HG02798 (cell line): ENCODE results near the gene GATA5.

ENCODE experiments used
- ATAC-seq: cut with Tn5 transposase; IDR thresholded peaks from one replicate; pipeline ENCODE4 v1.9.1; 2021; ENCODE audit warnings: mild to moderate bottlenecking; ENCODE audit not compliant: unreplicated experiment, poor library complexity

The GATA5 gene

GRCh38 chr20:62475027-62475771 lies 596 bp downstream of the GATA5 start:
- ATAC-seq, result no peak

DNA sequence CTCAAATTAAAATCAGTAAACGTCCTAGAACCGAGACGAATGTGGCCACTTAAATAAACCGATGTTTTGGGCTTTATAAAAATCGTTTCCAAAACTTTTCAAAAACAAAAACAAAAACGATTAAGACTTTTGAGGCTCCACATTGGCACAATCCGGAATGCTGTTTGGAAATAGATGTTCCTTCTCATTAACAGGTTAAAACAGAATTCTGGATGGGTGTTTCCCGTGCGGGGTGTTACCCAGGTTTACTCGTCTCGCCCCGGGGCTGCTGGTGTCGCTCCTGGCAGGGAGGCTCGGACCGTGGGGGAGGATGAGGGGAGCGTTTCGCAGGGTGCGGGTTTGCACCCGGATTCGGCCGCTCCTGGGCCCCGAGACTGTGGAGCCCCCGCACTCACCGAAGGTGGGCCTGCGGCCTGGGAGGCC lies 1.2 kb downstream of the GATA5 start:
- no peak for ATAC-seq

DNA sequence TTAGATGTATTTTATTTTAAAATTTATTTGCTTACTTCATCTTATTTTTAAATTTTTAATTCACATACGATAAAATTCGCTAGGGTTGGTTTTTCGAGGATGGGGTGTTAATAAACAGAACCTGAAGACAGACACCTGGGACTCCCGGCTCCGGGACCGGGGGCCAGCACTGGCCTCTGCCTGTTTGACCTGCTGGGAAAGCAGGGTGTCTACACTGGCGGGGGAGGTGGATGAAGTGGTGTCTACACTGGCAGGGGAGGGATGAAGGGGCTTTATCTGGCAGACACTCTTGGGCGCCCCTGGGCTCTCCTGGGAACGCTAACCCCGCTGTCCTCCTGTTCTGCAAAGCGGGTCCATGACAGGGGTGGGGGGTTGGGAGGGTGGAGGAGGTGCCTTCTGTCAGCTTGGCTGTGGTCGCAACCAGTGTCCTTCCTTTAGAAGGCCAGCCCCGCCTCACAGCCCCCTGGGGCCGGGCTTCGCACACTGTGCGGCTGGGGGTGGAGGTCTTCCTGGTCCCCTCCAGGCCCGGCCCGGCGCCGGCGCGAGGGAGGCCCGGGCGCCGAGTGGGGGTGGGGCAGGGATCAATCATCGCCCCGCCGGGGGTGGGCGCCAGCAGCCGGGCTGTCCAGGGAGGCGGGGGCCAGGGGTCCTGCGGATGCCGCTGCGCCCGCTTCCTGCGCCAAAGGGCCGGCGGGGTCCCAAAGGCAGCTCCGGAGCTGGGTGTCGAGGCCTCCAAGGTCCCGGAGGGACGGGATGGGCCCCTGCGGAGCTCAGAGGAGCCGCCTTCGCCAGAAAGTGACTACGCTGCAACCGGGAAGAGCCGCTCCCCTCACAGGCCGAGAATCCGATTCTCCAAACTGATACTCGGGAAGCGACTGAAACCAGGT lies 1.8 kb downstream of the GATA5 start:
- no peak for ATAC-seq

- no peak for ATAC-seq
These were observed 2.7 kb downstream of the GATA5 start for GRCh38 chr20:62472941-62473585.

DNA sequence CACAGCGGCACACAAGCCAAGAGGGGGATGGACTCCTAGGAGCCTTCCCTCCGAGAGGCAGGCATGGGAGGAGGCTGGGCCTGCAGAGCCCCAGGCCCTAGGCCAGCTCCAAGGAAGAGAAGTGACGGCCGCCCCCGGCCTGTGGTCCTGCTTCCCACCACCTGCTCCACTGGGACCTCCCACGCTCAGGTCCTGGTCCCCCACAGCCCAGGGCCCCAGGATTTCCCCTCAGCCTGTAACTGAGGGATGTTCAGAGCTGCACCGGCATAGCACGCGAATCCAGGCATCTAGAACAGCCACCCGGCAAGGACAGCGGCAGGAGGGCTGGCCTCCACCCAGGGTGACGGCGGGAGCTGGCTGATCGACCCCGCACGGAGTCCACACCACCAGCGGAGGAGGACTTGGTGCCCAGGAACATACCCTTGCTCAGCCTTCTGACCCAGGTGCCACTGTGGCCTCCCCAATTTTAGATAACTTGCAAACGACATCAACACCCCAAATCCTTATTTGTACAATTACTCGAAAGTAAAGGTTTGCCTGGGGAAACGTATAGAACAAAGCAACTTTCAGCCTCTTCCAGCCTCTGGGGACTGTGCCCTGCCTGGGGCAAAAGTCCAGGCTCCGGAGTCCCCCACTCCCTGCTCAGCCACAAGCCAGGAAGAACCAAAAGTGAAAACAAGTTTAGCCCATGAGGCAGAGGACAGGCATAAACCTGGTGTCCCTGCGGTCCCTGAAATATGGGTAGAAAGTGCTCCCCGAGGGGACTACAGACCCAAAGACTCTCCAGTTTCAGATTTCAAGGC lies 3.5 kb downstream of the GATA5 start:
- ATAC-seq, result no peak

DNA sequence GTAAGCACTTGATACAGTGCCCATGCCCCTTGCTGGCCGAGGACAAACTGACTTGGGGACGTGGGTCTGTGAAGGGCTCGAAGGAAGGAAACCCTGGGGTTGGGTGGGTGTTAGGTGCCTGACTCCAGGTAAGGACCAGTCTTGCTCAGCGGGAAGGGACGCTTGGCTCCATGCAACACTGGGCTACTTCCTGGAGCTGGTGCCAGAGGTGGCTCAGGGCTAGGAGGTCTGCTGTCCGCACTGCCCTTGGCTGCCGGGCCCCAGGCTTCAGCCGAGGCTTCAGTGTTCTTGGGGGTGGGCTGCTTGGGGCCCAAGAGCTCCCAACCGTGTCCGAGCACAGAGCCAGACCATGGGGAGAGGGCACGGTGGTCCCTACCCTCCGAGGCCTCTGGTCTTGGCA lies 5.3 kb downstream of the GATA5 start:
- ATAC-seq, result no peak

DNA sequence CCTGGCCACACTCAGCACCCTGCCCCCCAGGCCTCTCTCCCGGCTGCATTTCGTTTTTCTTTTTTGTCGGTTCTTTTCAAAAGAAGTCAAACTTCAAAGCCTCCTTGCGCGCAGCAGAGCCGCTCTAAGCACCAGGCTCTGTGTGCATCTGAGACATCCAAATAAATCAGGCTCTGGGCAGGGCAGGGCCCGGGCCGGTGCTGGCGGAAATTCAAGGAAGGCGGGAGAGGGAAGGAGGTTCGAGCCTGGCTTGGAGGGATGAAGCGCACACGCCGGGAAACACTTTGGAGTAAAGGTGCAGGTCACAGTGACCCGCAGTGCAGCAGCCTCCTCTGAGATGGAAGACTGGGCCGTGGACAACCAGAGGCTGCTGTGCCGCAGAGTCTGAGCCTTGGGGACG lies 5.8 kb downstream of the GATA5 start:
- no peak for ATAC-seq

DNA sequence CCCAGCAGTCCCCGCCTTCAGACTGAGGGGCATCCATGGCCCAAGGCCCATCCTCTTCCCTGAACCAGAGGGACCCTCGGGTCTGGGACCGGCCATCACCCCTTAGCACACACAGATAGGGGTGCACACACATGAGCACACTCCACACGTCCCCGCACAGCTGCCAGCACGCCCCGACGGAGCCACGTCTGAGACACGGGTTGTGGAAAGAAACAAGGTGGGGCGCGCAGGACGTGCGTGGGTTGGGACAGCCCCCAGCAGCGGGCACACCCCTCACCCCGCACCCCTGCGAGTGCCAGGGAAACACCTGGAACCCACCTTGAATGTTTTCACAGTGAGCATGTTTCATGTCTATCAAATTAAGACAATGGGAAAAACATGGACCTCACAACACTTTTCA lies 6.4 kb downstream of the GATA5 start:
- no peak for ATAC-seq

- no peak for ATAC-seq
These were observed 8.8 kb downstream of the GATA5 start for GRCh38 chr20:62466806-62467537.

GRCh38 chr20:62466072-62466760 lies 9.6 kb downstream of the GATA5 start:
- no peak for ATAC-seq

DNA sequence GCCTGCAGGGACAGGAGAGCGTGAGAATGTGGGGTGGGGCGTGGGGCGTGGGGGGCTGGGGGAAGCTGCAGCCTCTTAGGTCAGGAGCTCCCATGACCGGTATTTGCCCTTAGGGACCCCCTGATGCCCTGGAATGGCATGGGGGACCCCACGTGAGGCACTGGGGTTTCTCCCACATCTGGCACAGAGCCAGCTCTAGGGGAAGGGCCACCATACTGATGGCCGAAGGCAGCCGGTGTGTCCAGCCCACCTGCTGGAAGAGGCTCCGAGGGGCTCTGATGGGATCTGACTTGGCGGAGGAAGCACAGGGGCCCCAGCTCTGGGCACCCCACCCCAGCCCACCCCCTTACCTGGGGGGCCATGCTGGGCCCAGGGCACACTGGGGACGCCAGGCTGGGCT lies 10.8 kb downstream of the GATA5 start:
- no peak for ATAC-seq

DNA sequence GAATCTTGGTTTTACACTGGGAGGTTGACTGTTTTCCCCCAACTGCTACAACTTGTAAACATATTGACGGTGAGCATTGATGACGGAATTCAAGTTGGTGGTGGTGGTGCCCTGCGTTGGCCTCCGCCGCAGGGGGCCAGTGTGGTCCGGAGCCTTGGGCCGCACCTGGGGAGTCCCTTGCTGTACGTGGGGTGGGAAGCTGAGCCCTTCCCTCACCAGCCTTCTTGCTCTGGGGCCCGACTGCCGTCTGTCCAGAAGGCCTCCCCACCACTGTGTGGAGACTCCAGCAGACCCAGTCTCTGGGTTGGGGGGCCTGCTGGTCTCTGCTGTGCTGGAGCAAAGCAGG lies 11.4 kb downstream of the GATA5 start:
- ATAC-seq, result no peak

GRCh38 chr20:62463651-62464424 lies 12.0 kb downstream of the GATA5 start:
- ATAC-seq, result no peak

- ATAC-seq, result no peak
These were observed 12.7 kb downstream of the GATA5 start for GRCh38 chr20:62462976-62463592.

DNA sequence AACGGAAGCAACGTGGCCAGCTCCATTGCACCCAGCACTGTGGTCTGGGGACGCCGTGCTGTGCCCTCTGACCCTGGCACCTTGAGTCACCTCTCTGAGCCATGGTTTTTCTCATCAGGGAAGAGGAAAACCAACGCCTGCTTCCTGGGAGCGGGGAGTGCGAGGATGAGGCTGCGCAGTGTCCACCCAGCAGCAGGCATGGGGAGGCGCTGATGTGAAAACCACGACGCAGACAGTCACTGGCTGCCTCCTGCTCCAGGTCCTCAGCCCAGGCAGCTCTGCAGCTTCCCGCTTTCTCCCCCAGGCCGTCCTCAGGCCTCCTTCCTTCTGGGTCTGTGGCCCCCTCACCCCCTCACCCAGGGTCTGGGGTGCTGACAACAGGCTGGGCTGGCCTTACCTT lies 14.0 kb downstream of the GATA5 start:
- ATAC-seq, result no peak

GRCh38 chr20:62461157-62461556 lies 14.6 kb downstream of the GATA5 start:
- ATAC-seq, result no peak

GRCh38 chr20:62460678-62461077 lies 15.1 kb downstream of the GATA5 start:
- ATAC-seq, result no peak

- ATAC-seq, result no peak
These were observed 16.3 kb downstream of the GATA5 start for GRCh38 chr20:62459488-62459887.
